Hepatocyte (in vitro differentiated cells): Measurements from ENCODE around the gene MRGPRE.

Source experiments
- EZH2 ChIP-seq: fragments of 200-600 bp; sonication (generic); IDR thresholded peaks from 2 replicates; pipeline ENCODE4 v1.6.1; 2016; ENCODE audit warnings: antibody characterized with exemption, mild to moderate bottlenecking, borderline replicate concordance
- EZH2phosphoT487 ChIP-seq: fragments of 200-600 bp; sonication (generic); IDR thresholded peaks from one replicate; pipeline ENCODE4 v1.6.1; 2018; ENCODE audit warnings: antibody characterized with exemption, mild to moderate bottlenecking, low read depth, moderate library complexity; ENCODE audit not compliant: unreplicated experiment, severe bottlenecking
- TF ChIP-seq, protein P1 (sequence below): fragments of 200-600 bp; sonication (generic); IDR thresholded peaks from 2 replicates; pipeline ENCODE4 v1.5.1; 2016; ENCODE audit warnings: antibody characterized with exemption, mild to moderate bottlenecking; ENCODE audit not compliant: poor library complexity

DNA sequence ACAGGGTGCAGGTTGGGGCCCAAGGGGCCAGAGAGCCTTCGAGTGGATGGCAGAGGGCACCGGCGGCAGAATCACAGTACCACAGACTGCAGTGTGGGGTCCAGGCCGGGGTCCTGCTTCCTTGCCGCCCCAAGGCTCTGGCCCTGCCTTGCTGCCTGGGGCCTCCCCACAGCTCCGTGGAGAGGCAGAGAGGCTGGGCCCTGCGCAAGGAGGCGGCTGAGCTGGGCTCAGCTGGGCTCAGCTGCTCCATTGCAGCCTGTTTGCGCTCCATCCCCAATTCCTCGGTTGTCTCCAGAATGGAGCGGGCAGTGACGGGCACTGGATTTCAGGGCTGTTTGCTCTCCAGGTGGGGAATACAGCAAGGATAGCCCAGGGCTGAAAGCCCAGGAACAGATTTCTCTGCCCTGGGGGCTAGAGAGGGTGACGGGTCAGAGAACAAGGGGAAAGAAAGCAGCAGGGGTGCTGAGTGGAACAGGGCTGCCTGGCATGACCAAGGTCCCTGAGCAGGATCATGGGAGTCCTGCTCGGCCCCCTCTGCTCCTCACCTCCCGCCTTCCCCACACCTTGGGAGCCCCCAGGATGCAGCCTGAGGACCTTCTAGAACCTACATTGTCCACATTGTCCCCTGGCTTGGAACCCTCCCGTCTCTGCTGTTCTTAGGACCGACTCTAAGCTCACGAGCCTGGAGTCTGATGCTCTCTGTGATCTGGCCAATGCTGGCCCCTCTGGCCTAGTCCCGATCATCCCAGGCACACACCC lies 32.5 kb downstream of the MRGPRE start:
- TF ChIP-seq, protein P1, sequence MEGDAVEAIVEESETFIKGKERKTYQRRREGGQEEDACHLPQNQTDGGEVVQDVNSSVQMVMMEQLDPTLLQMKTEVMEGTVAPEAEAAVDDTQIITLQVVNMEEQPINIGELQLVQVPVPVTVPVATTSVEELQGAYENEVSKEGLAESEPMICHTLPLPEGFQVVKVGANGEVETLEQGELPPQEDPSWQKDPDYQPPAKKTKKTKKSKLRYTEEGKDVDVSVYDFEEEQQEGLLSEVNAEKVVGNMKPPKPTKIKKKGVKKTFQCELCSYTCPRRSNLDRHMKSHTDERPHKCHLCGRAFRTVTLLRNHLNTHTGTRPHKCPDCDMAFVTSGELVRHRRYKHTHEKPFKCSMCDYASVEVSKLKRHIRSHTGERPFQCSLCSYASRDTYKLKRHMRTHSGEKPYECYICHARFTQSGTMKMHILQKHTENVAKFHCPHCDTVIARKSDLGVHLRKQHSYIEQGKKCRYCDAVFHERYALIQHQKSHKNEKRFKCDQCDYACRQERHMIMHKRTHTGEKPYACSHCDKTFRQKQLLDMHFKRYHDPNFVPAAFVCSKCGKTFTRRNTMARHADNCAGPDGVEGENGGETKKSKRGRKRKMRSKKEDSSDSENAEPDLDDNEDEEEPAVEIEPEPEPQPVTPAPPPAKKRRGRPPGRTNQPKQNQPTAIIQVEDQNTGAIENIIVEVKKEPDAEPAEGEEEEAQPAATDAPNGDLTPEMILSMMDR, result no peak
- TF ChIP-seq EZH2, result no peak
- TF ChIP-seq EZH2phosphoT487, result no peak
